HEK293T (cell line): Measurements from ENCODE around the gene RPH3AL.
"Not testable (repeated sequence)": the region's sequence is repeated elsewhere in the genome, so short reads cannot be mapped to it uniquely, and the experiment has no call there.

Source experiments
- CTCF ChIA-PET: fragments of 350-600 bp; formaldehyde crosslinking; extraction: SDS; loops from one replicate; lab custom pipeline; 2021; ENCODE audit warnings: antibody characterized with exemption, inconsistent platforms; lab: Yijun Ruan, JAX
- POLR2A ChIA-PET: fragments of 350-600 bp; formaldehyde crosslinking; extraction: SDS; loops from one replicate; lab custom pipeline; 2020; ENCODE audit warnings: antibody characterized with exemption, inconsistent platforms; lab: Yijun Ruan, JAX
- DNase-seq: peaks from one replicate; pipeline ENCODE4 v3.0.0; 2012; ENCODE audit warnings: mixed read lengths; ENCODE audit errors: extremely low spot score
- ARNT ChIP-seq: fragments of 450-650 bp; IDR thresholded peaks from 2 replicates; pipeline ENCODE4 v1.6.1; 2017; ENCODE audit warnings: mild to moderate bottlenecking
- BHLHE40 ChIP-seq: fragments of 450-650 bp; IDR thresholded peaks from 2 replicates; pipeline ENCODE4 v1.6.1; 2016; ENCODE audit warnings: mild to moderate bottlenecking, moderate library complexity, borderline replicate concordance
- CTBP1 ChIP-seq: fragments of 450-650 bp; IDR thresholded peaks from 2 replicates; pipeline ENCODE4 v1.6.1; 2016; ENCODE audit warnings: borderline replicate concordance
- ELF4 ChIP-seq: fragments of 450-650 bp; IDR thresholded peaks from 2 replicates; pipeline ENCODE4 v1.6.1; 2017; ENCODE audit warnings: antibody characterized with exemption
- FOXA1 ChIP-seq: fragments of 450-650 bp; IDR thresholded peaks from 2 replicates; pipeline ENCODE4 v1.6.1; 2016; ENCODE audit warnings: mild to moderate bottlenecking
- FOXK2 ChIP-seq: fragments of 450-650 bp; IDR thresholded peaks from 2 replicates; pipeline ENCODE4 v1.6.1; 2016; ENCODE audit warnings: mild to moderate bottlenecking
- FOXM1 ChIP-seq: fragments of 450-650 bp; IDR thresholded peaks from 2 replicates; pipeline ENCODE4 v1.6.1; 2017; ENCODE audit warnings: mild to moderate bottlenecking, borderline replicate concordance
- HDGF ChIP-seq: fragments of 450-650 bp; IDR thresholded peaks from 2 replicates; pipeline ENCODE4 v1.6.1; 2017; ENCODE audit warnings: antibody characterized with exemption, borderline replicate concordance
- L3MBTL2 ChIP-seq: fragments of 450-650 bp; conservative IDR thresholded peaks from 2 replicates; pipeline ENCODE4 v1.6.1; 2016; ENCODE audit warnings: mild to moderate bottlenecking
- LEF1 ChIP-seq: fragments of 450-650 bp; IDR thresholded peaks from 2 replicates; pipeline ENCODE4 v1.6.1; 2017; ENCODE audit warnings: mild to moderate bottlenecking, borderline replicate concordance
- NFRKB ChIP-seq: fragments of 450-650 bp; IDR thresholded peaks from 2 replicates; pipeline ENCODE4 v1.6.1; 2016; ENCODE audit warnings: mild to moderate bottlenecking, moderate library complexity
- PKNOX1 ChIP-seq: fragments of 450-650 bp; IDR thresholded peaks from 2 replicates; pipeline ENCODE4 v1.6.1; 2016
- SP1 ChIP-seq: fragments of 450-650 bp; IDR thresholded peaks from 2 replicates; pipeline ENCODE4 v1.6.1; 2017
- SUZ12 ChIP-seq: fragments of 450-650 bp; IDR thresholded peaks from 2 replicates; pipeline ENCODE4 v1.6.1; 2016; ENCODE audit warnings: mild to moderate bottlenecking
- TARDBP ChIP-seq: fragments of 450-650 bp; IDR thresholded peaks from 2 replicates; pipeline ENCODE4 v1.6.1; 2016
- ZNF384 ChIP-seq: fragments of 450-650 bp; IDR thresholded peaks from 2 replicates; pipeline ENCODE4 v1.6.1; 2016

Gene RPH3AL

GRCh38 chr17:223723-224471 lies 128.7 kb downstream of the RPH3AL start:
- TF ChIP-seq SUZ12 (no peak), ELF4 (no peak)
- ChIA-PET CTCF (interaction anchor here (0.7 kb wide), 1 partner anchor 77 kb away, joined by 4 read pairs; no protein-coding TSS in a partner anchor), POLR2A (no interaction called here)
- DNase-seq: no peak

- no peak for DNase-seq
- CTCF ChIA-PET: no interaction called here
- TF ChIP-seq NFRKB (no peak), PKNOX1 (no peak), L3MBTL2 (no peak), TARDBP (no peak), ZNF384 (no peak), ELF4 (no peak), FOXM1 (no peak), HDGF (no peak), FOXK2 (no peak), SP1 (no peak), ARNT (no peak), CTBP1 (no peak), LEF1 (no peak), SUZ12 (no peak), BHLHE40 (no peak), FOXA1 (no peak)
- POLR2A ChIA-PET: no interaction called here
These were observed 130.4 kb downstream of the RPH3AL start for GRCh38 chr17:222172-222571.

GRCh38 chr17:219696-220095 lies 132.9 kb downstream of the RPH3AL start:
- ChIA-PET CTCF (no interaction called here), POLR2A (no interaction called here)
- DNase-seq: no peak
- TF ChIP-seq CTBP1 (no peak), ZNF384 (no peak)

GRCh38 chr17:218432-219110 lies 134.0 kb downstream of the RPH3AL start:
- TF ChIP-seq ZNF384 (no peak), CTBP1 (no peak), L3MBTL2 (no peak), NFRKB (no peak), HDGF (no peak), FOXA1 (no peak), SP1 (no peak)
- ChIA-PET POLR2A (no interaction called here), CTCF (no interaction called here)
- DNase-seq: no peak

- no peak for DNase-seq
- POLR2A ChIA-PET: no interaction called here
- CTCF ChIA-PET: interaction anchor here (0.5 kb wide), 1 partner anchor 43 kb away, joined by 3 read pairs; no protein-coding TSS in a partner anchor
- TF ChIP-seq CTBP1 (no peak), TARDBP (no peak)
These were observed 136.0 kb downstream of the RPH3AL start for GRCh38 chr17:216625-217024.

GRCh38 chr17:215563-216478 lies 136.8 kb downstream of the RPH3AL start:
- POLR2A ChIA-PET: not testable (repeated sequence)

GRCh38 chr17:214881-215331 lies 137.7 kb downstream of the RPH3AL start:
- ChIA-PET POLR2A (no interaction called here), CTCF (no interaction called here)
- DNase-seq: no peak
- no peak for TF ChIP-seq ARNT
- TF ChIP-seq FOXM1: no peak
- TF ChIP-seq BHLHE40: no peak
- no peak for TF ChIP-seq CTBP1
- no peak for TF ChIP-seq PKNOX1
- no peak for TF ChIP-seq ELF4
- TF ChIP-seq NFRKB: no peak
- no peak for TF ChIP-seq LEF1
- TF ChIP-seq SUZ12: no peak
- no peak for TF ChIP-seq FOXK2
- no peak for TF ChIP-seq SP1
- no peak for TF ChIP-seq FOXA1
- no peak for TF ChIP-seq ZNF384
- TF ChIP-seq L3MBTL2: no peak

More at GRCh38 chr17:215563-216478, 136.8 kb downstream of the RPH3AL start:
- not testable (repeated sequence) for DNase-seq
- CTCF ChIA-PET: interaction anchor here (0.5 kb wide), 1 partner anchor 42 kb away, joined by 3 read pairs; no protein-coding TSS in a partner anchor
